Measurements from ENCODE around the gene WDR59.
"Not testable (repeated sequence)": the region's sequence is repeated elsewhere in the genome, so short reads cannot be mapped to it uniquely, and the experiment has no call there.

The WDR59 gene

DNA sequence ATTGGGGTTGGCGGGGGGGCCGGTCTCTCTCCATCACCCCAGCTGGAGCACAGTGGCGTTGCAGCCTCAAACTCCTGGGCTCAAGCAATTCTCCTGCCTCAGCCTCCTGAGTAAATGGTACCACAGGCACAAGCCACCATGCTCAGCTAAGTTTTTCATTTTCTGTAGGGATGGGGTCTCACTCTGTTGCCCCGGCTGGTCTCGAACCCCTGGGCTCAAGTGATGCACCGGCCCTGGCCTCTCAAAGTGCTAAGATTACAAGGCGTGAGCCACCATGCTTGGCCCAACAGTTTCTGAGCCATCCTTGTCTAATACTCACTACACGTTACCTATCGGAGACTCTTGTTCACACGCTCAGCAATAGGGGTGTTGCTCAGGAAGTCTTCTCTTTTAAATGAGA is 11.6 kb downstream of the WDR59 start:
- DNase-seq (ENCODE audit: low read depth): no peak

DNA sequence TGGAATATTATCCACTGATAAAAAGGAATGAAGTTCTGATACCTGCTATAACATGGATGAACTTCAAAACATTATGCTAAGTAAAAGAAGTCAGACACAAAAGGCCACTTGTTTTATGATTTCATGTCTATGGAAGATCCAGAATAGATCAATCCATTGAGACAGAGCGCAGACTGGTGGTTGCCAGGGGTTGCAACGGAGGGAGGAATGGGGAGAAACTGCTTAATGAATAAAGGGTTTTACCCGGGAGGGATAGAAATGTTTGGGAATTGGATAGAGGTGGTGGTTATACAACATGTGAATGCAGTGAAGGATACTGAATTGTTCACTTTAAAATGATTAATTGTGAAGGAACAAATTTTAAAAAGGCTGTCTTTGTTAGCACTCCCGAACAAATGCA is 30.2 kb downstream of the WDR59 start:
- no peak for DNase-seq (ENCODE audit: low read depth)

- no peak for DNase-seq (ENCODE audit: low read depth)
Observed at GRCh38 chr16:74951681-74952080, 33.2 kb downstream of the WDR59 start.

GRCh38 chr16:74951206-74951605 is 33.7 kb downstream of the WDR59 start:
- DNase-seq (ENCODE audit: low read depth): no peak

DNA sequence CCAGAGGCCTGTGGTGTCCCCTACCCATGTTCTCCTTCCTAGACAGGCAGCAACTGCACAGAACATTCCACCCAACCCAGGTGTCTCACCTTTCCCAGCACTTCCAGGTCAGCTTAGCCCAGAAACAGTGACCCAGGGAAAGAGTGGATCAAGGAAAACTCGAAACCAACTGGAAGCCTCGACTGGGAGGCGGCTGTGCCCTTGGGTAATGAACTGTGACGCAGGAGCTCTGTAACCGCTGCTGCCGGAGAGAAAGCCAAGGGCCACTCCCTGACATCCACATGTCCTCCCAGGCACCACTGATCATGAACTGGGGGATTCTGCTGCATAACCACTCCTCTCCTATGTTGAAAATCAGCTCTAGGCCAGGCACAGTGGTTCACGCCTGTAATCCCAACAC is 34.4 kb downstream of the WDR59 start:
- DNase-seq (ENCODE audit: low read depth): no peak

DNA sequence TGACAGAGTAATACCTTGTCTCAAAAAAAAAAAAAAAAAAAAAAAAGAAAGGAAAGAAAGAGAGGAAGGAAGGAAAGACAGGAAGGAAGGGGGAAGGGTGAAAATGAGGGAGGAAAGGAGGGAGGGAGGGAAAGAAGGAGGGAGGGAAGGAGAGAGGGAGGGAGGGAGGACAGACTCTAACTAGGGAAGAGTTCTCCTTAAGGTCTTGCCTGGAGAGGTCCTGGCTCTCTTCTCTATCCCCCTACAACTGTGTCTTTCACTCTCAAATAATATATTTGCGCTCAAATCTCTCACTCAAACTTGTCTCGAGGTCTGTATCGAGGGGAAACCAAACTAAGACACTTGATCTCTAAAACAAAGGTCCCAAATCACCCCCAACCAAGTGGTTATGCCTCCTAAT is 35.6 kb downstream of the WDR59 start:
- no peak for DNase-seq (ENCODE audit: low read depth)

DNA sequence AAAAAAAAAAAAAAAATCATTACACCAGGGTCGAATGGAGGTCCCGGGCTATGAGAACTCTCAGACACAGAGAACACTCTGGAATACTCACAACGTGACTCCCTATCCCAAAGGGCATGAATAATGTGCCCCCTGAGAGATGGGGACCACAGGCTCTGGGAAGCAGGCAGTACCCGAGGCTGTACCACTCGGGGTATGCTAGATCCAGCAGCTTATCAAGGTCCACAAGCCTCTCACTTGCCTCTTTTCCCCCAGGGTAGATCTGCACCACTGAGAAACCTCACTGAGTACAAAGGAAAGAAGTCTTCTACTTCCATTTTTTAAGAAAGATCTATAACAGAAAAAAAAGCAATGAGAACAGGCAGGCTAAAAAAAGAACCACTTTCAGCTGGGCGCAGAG is 40.5 kb downstream of the WDR59 start:
- DNase-seq (ENCODE audit: low read depth): no peak

DNA sequence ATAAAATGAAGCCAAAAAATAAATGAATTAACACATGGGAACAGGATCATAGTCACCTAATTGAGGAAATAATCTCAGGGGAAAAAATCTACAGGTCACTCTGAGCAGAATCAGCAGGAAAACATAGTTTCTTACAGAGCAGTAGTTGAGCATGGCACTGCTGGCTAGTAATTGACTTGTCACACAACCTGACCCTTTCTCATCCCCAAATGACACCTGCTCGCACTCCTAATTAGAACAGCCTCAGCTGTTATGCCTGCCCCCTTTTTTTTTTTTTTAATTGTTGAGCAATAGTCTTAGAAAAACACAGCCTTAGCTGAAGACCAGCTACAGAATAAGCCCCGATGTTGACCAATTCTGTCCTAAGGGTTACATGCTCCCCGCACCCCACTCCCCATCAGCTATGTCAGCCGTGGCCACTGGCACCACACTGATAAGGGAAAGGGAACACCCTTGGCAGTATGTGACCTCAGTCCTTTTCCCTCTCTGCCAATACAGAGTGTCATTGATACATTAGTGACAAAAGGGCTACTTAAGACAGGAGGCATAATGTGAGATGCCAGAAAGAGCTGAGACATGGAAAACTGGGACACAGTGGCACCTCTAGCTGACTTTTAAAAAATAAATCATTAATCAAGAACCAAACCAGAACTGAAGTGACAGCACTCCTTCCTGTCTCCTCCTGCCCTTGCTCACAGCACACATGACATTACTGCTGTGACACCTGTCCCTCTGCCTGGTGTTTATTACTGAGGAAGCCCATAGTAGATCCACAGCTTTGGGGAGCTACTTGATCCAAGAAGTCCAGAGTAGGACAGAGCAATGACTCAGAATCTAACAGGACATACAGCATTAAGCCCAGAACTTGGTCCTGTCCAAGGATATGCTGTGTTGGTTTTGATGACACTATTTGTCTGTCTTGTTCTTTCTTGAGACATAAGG is 41.7 kb downstream of the WDR59 start:
- no peak for DNase-seq (ENCODE audit: low read depth)

DNA sequence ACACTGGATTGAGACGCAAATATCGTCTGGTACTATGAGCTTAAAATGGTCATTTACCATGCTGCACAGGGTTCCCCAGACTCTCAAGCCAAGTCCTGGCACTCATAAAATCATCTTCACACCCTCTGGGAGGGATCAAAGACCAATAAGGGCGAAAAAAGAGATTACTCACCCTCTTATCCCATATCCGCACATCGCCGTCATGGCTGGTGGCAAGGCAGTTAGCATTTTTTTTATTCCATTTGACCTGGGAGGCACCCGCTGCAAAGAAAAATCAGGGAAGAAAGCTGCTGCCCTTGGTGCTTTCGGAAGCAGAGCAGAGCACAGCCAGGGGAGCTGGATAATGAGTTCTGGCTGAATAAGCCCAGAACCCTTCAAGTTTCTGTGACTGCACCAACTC is 42.4 kb downstream of the WDR59 start:
- DNase-seq (ENCODE audit: low read depth): no peak

- DNase-seq (ENCODE audit: low read depth): no peak
Observed at GRCh38 chr16:74939688-74940087, 45.2 kb downstream of the WDR59 start.

DNA sequence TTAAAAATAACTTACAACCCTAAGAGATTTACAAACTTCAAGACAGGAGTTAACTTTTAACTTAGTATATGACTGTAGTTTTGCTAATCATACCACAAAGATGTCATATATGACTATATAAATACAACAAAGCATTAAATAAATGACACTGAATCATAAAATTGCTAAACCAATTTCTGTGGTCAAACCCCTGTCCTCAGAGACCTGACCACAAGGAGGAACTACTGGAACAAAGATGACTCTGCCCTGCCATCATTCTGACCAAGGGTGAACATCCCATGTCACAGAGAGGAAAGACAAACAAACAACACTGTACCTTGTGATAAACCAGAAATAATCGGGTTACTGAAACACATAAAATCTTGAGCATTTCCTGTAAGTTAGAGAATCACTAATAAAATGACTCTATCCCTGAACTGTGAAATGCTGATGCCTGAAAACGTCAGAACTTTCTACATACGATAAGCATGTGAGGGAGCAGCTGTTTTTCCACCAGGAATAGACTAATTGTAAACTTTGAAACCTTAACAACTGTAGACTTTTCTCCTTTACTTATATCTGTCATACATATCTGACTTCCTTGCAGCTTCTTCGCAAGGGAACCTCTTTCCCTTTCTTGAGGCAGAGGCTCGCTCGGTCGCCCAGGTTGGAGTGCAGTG is 47.9 kb downstream of the WDR59 start:
- no peak for DNase-seq (ENCODE audit: low read depth)

GRCh38 chr16:74931445-74931844 is 53.5 kb downstream of the WDR59 start:
- DNase-seq (ENCODE audit: low read depth): no peak

DNA sequence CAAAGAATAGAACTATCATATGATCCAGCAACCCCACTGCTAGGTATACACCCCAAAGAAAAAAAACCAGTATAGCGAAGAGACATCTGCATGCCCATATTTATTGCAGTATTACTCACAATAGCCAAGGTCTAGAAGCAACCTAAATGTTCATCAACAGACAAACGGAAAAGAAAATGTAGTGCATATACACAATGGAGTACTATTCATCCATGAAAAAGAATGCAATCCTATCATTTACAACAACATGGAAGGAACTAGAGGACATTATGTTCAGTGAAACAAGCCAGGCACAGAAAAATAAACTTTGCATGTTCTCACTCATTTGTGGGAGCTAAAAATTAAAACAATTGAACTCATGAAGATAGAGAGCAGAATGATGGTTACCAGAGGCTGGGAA is 55.3 kb downstream of the WDR59 start:
- no peak for DNase-seq (ENCODE audit: low read depth)

DNA sequence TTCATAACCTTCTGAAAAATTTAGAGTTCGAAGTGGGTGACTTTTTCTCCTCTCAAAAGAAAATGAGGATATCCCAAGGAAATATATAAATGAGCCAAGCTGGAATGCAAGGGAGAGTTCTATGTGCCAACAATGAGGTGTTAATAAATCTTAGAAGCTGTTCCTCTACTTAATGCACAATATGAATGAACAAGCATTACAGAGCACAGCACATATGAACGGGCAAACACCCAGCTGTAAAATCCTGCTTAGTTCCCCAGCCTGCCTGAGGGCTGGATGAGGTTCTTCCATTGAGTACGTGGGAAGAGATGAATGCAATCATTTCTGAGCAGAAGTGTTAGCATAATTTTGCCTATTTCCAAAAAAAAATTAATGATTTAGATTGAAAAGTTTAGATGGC is 58.1 kb downstream of the WDR59 start:
- no peak for DNase-seq (ENCODE audit: low read depth)

- no peak for DNase-seq (ENCODE audit: low read depth)
Observed at GRCh38 chr16:74923766-74924460, 61.0 kb downstream of the WDR59 start.

DNA sequence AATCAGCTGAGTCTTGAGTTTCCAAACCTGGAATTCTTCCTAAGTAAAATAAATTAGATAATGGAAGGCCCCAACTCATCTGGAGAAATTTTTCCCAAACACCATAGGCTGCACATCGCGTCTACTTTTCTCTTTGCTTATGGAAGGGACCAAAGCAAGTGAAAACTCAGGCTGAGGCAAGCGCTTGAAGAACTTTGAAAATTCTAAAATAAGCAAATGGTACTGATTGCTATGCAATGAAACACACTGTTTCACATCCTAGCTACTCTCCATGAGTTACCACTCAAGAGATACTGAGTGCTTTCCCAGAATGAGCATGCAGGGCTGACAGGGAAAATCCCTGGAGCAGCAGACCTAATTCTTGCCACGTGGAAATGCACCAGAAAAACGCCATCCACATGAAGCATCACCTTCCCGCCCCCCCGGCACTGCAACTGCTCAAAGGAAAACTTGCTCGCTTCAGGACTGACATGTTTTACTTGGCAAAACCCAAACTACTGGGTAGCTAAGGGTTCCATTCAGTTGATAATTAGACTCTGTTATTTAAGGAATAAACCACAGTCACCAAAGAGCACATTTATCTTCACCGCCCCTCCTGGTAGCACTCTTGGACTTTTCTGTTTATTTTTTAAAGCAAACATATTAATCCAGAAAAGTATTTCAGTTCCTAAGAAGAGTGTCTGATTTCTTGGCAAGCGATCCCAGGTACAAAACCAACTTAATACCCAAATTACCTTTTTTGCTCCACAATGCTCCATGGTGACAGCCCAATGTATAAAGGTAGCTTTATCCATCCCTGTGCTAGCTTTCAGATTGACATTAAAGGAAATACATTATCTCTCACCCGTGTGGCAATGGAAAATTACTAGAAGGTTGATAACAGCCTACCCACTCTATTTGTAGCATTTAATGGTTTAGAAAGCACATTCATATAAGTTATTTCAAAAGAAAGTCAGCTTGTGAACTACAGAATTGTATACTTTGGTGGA is 62.5 kb downstream of the WDR59 start:
- no peak for DNase-seq (ENCODE audit: low read depth)

DNA sequence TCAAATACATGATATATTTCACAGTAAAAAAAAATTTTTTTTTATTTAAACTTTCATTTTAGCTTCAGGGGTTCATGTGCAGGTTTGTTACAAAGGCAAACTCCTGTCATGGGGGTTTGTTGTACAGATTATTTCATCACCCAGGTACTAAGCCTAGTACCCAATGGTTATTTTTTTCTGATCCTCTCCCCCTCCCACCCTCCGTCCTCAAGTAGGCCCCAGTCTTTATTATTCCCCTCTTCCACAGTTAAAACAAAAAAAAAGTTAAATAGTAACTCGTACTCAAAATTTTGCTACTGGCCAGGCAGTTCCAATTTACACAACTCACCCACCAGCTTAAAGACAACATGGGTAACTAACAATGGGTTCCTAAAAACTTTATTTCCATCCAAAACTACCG is 63.9 kb downstream of the WDR59 start:
- DNase-seq (ENCODE audit: low read depth): no peak

- DNase-seq (ENCODE audit: low read depth): no peak
Observed at GRCh38 chr16:74909665-74910064, 75.3 kb downstream of the WDR59 start.

DNA sequence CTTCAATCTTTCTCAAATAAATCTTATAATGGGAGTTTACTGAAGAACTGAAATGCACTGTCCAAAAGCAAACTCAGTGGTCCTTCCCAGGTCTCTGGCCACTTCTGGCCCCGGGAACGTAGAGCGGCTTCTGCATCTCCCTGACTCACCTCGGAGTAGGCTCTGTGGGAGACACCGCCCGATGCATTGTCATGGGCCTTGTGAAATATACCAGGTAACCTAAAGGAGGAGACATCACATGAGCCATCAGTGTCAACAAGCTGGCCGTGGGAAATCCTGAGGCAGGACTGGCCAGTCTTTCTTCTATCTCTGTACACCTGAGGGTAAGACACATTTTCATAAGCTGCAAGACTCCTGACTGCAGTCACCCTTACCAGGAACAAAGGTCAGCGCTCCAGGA is 76.2 kb downstream of the WDR59 start:
- not testable (repeated sequence) for DNase-seq (ENCODE audit: low read depth)

DNA sequence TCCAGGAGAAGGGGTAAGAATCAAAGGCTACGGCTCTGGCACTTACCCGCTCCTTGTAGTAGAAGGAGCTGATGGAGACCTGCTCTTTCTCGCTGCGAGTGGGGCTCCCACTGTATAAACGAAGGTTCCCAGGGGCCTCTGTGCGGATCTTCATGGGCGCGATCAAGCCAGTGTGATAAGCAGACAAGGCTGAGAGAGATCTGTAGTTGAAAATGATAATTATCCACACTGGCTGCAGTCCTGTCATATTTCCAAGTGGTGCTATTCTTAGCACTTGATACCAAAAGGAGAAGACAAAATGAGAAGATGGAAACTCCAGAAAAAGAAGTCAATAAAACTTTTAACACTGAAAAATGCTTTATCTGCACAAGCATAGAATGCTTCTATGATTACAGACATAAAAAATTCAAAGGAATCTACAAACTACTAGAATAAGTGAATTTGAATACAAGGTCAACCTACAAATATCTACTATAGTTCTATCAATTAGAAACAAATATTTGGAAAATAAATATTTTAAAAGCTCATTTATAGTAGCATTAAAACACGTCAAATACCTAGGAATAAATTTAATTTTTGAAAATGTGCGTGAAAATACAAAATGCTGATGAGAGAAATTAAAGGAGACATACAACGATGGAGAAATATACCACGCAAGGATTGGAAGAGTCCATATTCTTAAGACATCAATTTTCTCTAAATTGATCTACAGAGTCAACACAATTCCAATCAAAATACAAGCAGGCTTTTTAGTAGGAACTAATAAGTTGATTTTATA is 80.8 kb downstream of the WDR59 start:
- no peak for DNase-seq (ENCODE audit: low read depth)

GRCh38 chr16:74903120-74903519 is 81.8 kb downstream of the WDR59 start:
- no peak for DNase-seq (ENCODE audit: low read depth)

Measured in activated T-cell treated with anti-CD3 and anti-CD28 coated beads for 1 hour (primary cell).